ENCODE measurements around the gene ABHD2. TPM values are rescaled to one million over a fixed set of nuclear protein-coding genes. Genes with fewer than 3 reads are reported as not detected.

Gene ABHD2
- total RNA-seq, 1 donor, result 97.2 TPM

GRCh38 chr15:89087161-89087829, 961 bp upstream of the ABHD2 start:
- Histone ChIP-seq H3K27me3 (ENCODE audit: insufficient read depth, low read length) (no peaks in the 10 kb centered on the region), H3K4me3 (ENCODE audit: low read length) (peak overlapping the region; percentile 91), H3K9me3 (ENCODE audit: low read depth, low read length) (no peaks in the 10 kb centered on the region), H3K4me1 (ENCODE audit: insufficient read depth, low read length) (peaks cover 44% of the 10 kb centered on the region)

GRCh38 chr15:89088605-89089315, 504 bp downstream of the ABHD2 start:
- H3K9me3 ChIP-seq (ENCODE audit: low read depth, low read length), result no peaks in the 10 kb centered on the region
- H3K27me3 ChIP-seq (ENCODE audit: insufficient read depth, low read length), result no peaks in the 10 kb centered on the region
- H3K4me3 ChIP-seq (ENCODE audit: low read length), result peak overlapping the region; percentile 91
- H3K4me1 ChIP-seq (ENCODE audit: insufficient read depth, low read length), result peaks cover 58% of the 10 kb centered on the region

- Histone ChIP-seq H3K4me1 (ENCODE audit: insufficient read depth, low read length) (peaks cover 66% of the 10 kb centered on the region), H3K4me3 (ENCODE audit: low read length) (peak overlapping the region; percentile 91), H3K9me3 (ENCODE audit: low read depth, low read length) (no peaks in the 10 kb centered on the region)
Observed at GRCh38 chr15:89089316-89090230, 1.3 kb downstream of the ABHD2 start.

GRCh38 chr15:89090791-89091626, 2.8 kb downstream of the ABHD2 start:
- peaks cover 80% of the 10 kb centered on the region for H3K4me1 ChIP-seq (ENCODE audit: insufficient read depth, low read length)
- H3K4me3 ChIP-seq (ENCODE audit: low read length), result peak overlapping the region; percentile 35
- H3K9me3 ChIP-seq (ENCODE audit: low read depth, low read length), result no peaks in the 10 kb centered on the region
- no peaks in the 10 kb centered on the region for H3K27me3 ChIP-seq (ENCODE audit: insufficient read depth, low read length)

More at GRCh38 chr15:89089316-89090230, 1.3 kb downstream of the ABHD2 start:
- no peaks in the 10 kb centered on the region for H3K27me3 ChIP-seq (ENCODE audit: insufficient read depth, low read length)

- H3K27me3 ChIP-seq (ENCODE audit: insufficient read depth, low read length), result no peaks in the 10 kb centered on the region
- peak overlapping the region; percentile 35 for H3K4me3 ChIP-seq (ENCODE audit: low read length)
- peaks cover 80% of the 10 kb centered on the region for H3K4me1 ChIP-seq (ENCODE audit: insufficient read depth, low read length)
- H3K9me3 ChIP-seq (ENCODE audit: low read depth, low read length), result no peaks in the 10 kb centered on the region
Observed at GRCh38 chr15:89091627-89092220, 3.5 kb downstream of the ABHD2 start.

GRCh38 chr15:89093509-89093908, 5.3 kb downstream of the ABHD2 start:
- Histone ChIP-seq H3K4me1 (ENCODE audit: insufficient read depth, low read length) (peaks cover 72% of the 10 kb centered on the region), H3K4me3 (ENCODE audit: low read length) (no peak overlapping the region), H3K27me3 (ENCODE audit: insufficient read depth, low read length) (no peaks in the 10 kb centered on the region), H3K9me3 (ENCODE audit: low read depth, low read length) (no peaks in the 10 kb centered on the region)

GRCh38 chr15:89095073-89095472, 6.8 kb downstream of the ABHD2 start:
- H3K4me1 ChIP-seq (ENCODE audit: insufficient read depth, low read length), result peaks cover 57% of the 10 kb centered on the region
- H3K9me3 ChIP-seq (ENCODE audit: low read depth, low read length), result no peaks in the 10 kb centered on the region
- H3K27me3 ChIP-seq (ENCODE audit: insufficient read depth, low read length), result no peaks in the 10 kb centered on the region
- H3K4me3 ChIP-seq (ENCODE audit: low read length), result no peak overlapping the region

GRCh38 chr15:89095556-89095955, 7.3 kb downstream of the ABHD2 start:
- Histone ChIP-seq H3K9me3 (ENCODE audit: low read depth, low read length) (no peaks in the 10 kb centered on the region), H3K27me3 (ENCODE audit: insufficient read depth, low read length) (no peaks in the 10 kb centered on the region), H3K4me1 (ENCODE audit: insufficient read depth, low read length) (peaks cover 54% of the 10 kb centered on the region), H3K4me3 (ENCODE audit: low read length) (no peak overlapping the region)

GRCh38 chr15:89096664-89097063, 8.4 kb downstream of the ABHD2 start:
- no peaks in the 10 kb centered on the region for H3K9me3 ChIP-seq (ENCODE audit: low read depth, low read length)
- no peak overlapping the region for H3K4me3 ChIP-seq (ENCODE audit: low read length)
- no peaks in the 10 kb centered on the region for H3K27me3 ChIP-seq (ENCODE audit: insufficient read depth, low read length)
- H3K4me1 ChIP-seq (ENCODE audit: insufficient read depth, low read length), result peaks cover 50% of the 10 kb centered on the region

- Histone ChIP-seq H3K9me3 (ENCODE audit: low read depth, low read length) (no peaks in the 10 kb centered on the region), H3K27me3 (ENCODE audit: insufficient read depth, low read length) (no peaks in the 10 kb centered on the region), H3K4me3 (ENCODE audit: low read length) (no peak overlapping the region), H3K4me1 (ENCODE audit: insufficient read depth, low read length) (peaks cover 44% of the 10 kb centered on the region)
Observed at GRCh38 chr15:89097313-89097712, 9.1 kb downstream of the ABHD2 start.

- Histone ChIP-seq H3K9me3 (ENCODE audit: low read depth, low read length) (no peaks in the 10 kb centered on the region), H3K4me1 (ENCODE audit: insufficient read depth, low read length) (peaks cover 34% of the 10 kb centered on the region), H3K4me3 (ENCODE audit: low read length) (no peak overlapping the region), H3K27me3 (ENCODE audit: insufficient read depth, low read length) (no peaks in the 10 kb centered on the region)
Observed at GRCh38 chr15:89098281-89098680, 10.0 kb downstream of the ABHD2 start.

- Histone ChIP-seq H3K4me1 (ENCODE audit: insufficient read depth, low read length) (peaks cover 28% of the 10 kb centered on the region), H3K9me3 (ENCODE audit: low read depth, low read length) (no peaks in the 10 kb centered on the region), H3K4me3 (ENCODE audit: low read length) (no peak overlapping the region), H3K27me3 (ENCODE audit: insufficient read depth, low read length) (no peaks in the 10 kb centered on the region)
Observed at GRCh38 chr15:89099968-89100367, 11.7 kb downstream of the ABHD2 start.

GRCh38 chr15:89101302-89102193, 13.3 kb downstream of the ABHD2 start:
- H3K4me3 ChIP-seq (ENCODE audit: low read length), result no peak overlapping the region
- no peaks in the 10 kb centered on the region for H3K9me3 ChIP-seq (ENCODE audit: low read depth, low read length)
- peaks cover 21% of the 10 kb centered on the region for H3K4me1 ChIP-seq (ENCODE audit: insufficient read depth, low read length)

More at GRCh38 chr15:89101302-89102193, 13.3 kb downstream of the ABHD2 start:
- no peaks in the 10 kb centered on the region for H3K27me3 ChIP-seq (ENCODE audit: insufficient read depth, low read length)
